Daoy (cell line): ENCODE measurements around the gene BIN1. TPM values are rescaled to one million over a fixed set of nuclear protein-coding genes. Genes with fewer than 3 reads are reported as not detected.

ENCODE experiments used
- DNase-seq: peaks from one replicate; pipeline ENCODE4 v3.0.0-alpha.2; 2015; ENCODE audit warnings: low read depth
- total RNA-seq: library from RNA; depleted of rRNA; stranded (reverse); fragments of >200 nt; shearing (Covaris generic); gene quantifications from 2 replicates; pipeline ENCODE4 v1.2.3, GENCODE V29; 2014

Gene BIN1
- total RNA-seq, 1 experiment from 2014 or later, result 74.2 TPM

- DNase-seq, result no peak
Observed at GRCh38 chr2:127075821-127076220, 31.1 kb downstream of the BIN1 start.

GRCh38 chr2:127074936-127075335 lies 32.0 kb downstream of the BIN1 start:
- no peak for DNase-seq

- no peak for DNase-seq
Observed at GRCh38 chr2:127074358-127074757, 32.6 kb downstream of the BIN1 start.

- no peak for DNase-seq
Observed at GRCh38 chr2:127072970-127073369, 34.0 kb downstream of the BIN1 start.

- no peak for DNase-seq
Observed at GRCh38 chr2:127072396-127072795, 34.6 kb downstream of the BIN1 start.

- no peak for DNase-seq
Observed at GRCh38 chr2:127071901-127072328, 35.0 kb downstream of the BIN1 start.

GRCh38 chr2:127070221-127070620 lies 36.7 kb downstream of the BIN1 start:
- no peak for DNase-seq

GRCh38 chr2:127069536-127069935 lies 37.4 kb downstream of the BIN1 start:
- DNase-seq, result no peak

GRCh38 chr2:127069003-127069402 lies 38.0 kb downstream of the BIN1 start:
- no peak for DNase-seq

GRCh38 chr2:127068351-127068741 lies 38.6 kb downstream of the BIN1 start:
- no peak for DNase-seq

GRCh38 chr2:127067620-127068350 lies 39.2 kb downstream of the BIN1 start:
- peak; percentile 66 for DNase-seq

GRCh38 chr2:127066942-127067341 lies 40.0 kb downstream of the BIN1 start:
- no peak for DNase-seq

GRCh38 chr2:127065940-127066318 lies 41.0 kb downstream of the BIN1 start:
- no peak for DNase-seq

GRCh38 chr2:127065299-127065939 lies 41.5 kb downstream of the BIN1 start:
- no peak for DNase-seq

GRCh38 chr2:127064642-127065250 lies 42.2 kb downstream of the BIN1 start:
- peak; percentile 99 for DNase-seq

- DNase-seq, result no peak
Observed at GRCh38 chr2:127063701-127064590, 43.0 kb downstream of the BIN1 start.

- peak; percentile 59 for DNase-seq
Observed at GRCh38 chr2:127061375-127062273, 45.3 kb downstream of the BIN1 start.

- DNase-seq, result no peak
Observed at GRCh38 chr2:127060264-127060945, 46.5 kb downstream of the BIN1 start.

GRCh38 chr2:127059559-127059958 lies 47.4 kb downstream of the BIN1 start:
- DNase-seq, result no peak

- no peak for DNase-seq
Observed at GRCh38 chr2:127058954-127059252, 48.1 kb downstream of the BIN1 start.
